Measurements from ENCODE around the gene TBL3. TPM values are rescaled to one million over a fixed set of nuclear protein-coding genes. Genes with fewer than 3 reads are reported as not detected.

Gene TBL3
- total RNA-seq, 1 experiment from 2014 or later: 42.4 TPM

DNA sequence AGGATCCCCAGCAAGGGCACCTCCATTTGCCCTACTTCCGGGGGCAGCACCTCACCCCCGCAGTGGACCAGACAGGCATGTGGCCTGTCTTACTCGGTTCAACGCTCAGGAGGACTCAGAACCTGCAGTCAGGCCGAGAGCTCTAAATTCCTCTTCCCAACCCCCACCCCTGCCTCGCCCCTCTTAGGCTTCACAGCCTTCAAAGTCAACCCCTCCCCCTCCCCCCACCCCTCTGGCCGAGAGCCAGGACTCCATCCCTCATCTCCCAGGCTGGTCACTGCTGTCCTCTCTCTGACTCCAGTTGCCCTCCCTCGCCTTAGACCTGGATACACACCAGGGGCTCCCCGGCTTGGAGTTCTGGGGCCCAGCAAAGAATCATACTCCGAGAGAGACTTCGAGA lies 45.6 kb upstream of the TBL3 start:
- Histone ChIP-seq H3K36me3 (ENCODE audit: control insufficient read depth, insufficient read depth, low read length) (no peaks in the 10 kb centered on the region), H3K4me3 (ENCODE audit: low read depth in 2 of 2, low read length in 2 of 2) (no peak overlapping the region), H3K27ac (ENCODE audit: low read length) (no peak overlapping the region), H3K4me1 (ENCODE audit: control insufficient read depth, insufficient read depth, low read length) (peaks cover 5% of the 10 kb centered on the region; the same call in 1 of the 2 replicates), H3K9me3 (ENCODE audit: control insufficient read depth, insufficient read depth, low read depth, low read length) (no peaks in the 10 kb centered on the region), H3K27me3 (ENCODE audit: control insufficient read depth, insufficient read depth, low read length) (no peaks in the 10 kb centered on the region)
- POLR2A ChIA-PET: no interaction called here
- BruUV-seq (replicated peaks): no TSS peak
- intact Hi-C loops (cut with micrococcal nuclease; ENCODE audit: unreplicated experiment): no loop called here
- DNase-seq (ENCODE audit: low read depth, low spot score) (no peak), ATAC-seq (no peak)
- CTCF ChIA-PET: interaction anchor here (0.7 to 1.6 kb wide), 2 partner anchors 29 to 62 kb away, joined by 3 to 6 read pairs; no protein-coding TSS in a partner anchor
- in situ Hi-C loops (cut with HindIII; ENCODE audit: low pct_unique_long_range_greater_than_20kb, low sequenced_read_pairs): no loop called here
- TF ChIP-seq, protein P1, sequence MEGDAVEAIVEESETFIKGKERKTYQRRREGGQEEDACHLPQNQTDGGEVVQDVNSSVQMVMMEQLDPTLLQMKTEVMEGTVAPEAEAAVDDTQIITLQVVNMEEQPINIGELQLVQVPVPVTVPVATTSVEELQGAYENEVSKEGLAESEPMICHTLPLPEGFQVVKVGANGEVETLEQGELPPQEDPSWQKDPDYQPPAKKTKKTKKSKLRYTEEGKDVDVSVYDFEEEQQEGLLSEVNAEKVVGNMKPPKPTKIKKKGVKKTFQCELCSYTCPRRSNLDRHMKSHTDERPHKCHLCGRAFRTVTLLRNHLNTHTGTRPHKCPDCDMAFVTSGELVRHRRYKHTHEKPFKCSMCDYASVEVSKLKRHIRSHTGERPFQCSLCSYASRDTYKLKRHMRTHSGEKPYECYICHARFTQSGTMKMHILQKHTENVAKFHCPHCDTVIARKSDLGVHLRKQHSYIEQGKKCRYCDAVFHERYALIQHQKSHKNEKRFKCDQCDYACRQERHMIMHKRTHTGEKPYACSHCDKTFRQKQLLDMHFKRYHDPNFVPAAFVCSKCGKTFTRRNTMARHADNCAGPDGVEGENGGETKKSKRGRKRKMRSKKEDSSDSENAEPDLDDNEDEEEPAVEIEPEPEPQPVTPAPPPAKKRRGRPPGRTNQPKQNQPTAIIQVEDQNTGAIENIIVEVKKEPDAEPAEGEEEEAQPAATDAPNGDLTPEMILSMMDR (IDR thresholded peaks at IDR 0.05): no peak
- TF ChIP-seq TCF7L2 (IDR thresholded peaks at IDR 0.05; ENCODE audit: low read depth, low read length) (no peak), SIN3A (IDR thresholded peaks at IDR 0.05; ENCODE audit: borderline replicate concordance, insufficient read depth, low read depth, low read length) (no peak), POLR2AphosphoS5 (IDR thresholded peaks at IDR 0.05; ENCODE audit: low read depth, low read length) (no peak)
- TF ChIP-seq, protein P2, sequence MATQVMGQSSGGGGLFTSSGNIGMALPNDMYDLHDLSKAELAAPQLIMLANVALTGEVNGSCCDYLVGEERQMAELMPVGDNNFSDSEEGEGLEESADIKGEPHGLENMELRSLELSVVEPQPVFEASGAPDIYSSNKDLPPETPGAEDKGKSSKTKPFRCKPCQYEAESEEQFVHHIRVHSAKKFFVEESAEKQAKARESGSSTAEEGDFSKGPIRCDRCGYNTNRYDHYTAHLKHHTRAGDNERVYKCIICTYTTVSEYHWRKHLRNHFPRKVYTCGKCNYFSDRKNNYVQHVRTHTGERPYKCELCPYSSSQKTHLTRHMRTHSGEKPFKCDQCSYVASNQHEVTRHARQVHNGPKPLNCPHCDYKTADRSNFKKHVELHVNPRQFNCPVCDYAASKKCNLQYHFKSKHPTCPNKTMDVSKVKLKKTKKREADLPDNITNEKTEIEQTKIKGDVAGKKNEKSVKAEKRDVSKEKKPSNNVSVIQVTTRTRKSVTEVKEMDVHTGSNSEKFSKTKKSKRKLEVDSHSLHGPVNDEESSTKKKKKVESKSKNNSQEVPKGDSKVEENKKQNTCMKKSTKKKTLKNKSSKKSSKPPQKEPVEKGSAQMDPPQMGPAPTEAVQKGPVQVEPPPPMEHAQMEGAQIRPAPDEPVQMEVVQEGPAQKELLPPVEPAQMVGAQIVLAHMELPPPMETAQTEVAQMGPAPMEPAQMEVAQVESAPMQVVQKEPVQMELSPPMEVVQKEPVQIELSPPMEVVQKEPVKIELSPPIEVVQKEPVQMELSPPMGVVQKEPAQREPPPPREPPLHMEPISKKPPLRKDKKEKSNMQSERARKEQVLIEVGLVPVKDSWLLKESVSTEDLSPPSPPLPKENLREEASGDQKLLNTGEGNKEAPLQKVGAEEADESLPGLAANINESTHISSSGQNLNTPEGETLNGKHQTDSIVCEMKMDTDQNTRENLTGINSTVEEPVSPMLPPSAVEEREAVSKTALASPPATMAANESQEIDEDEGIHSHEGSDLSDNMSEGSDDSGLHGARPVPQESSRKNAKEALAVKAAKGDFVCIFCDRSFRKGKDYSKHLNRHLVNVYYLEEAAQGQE (IDR thresholded peaks at IDR 0.05; ENCODE audit: insufficient read depth in 1 of 2, low read depth in 2 of 2, low read length in 1 of 2): no peak

DNA sequence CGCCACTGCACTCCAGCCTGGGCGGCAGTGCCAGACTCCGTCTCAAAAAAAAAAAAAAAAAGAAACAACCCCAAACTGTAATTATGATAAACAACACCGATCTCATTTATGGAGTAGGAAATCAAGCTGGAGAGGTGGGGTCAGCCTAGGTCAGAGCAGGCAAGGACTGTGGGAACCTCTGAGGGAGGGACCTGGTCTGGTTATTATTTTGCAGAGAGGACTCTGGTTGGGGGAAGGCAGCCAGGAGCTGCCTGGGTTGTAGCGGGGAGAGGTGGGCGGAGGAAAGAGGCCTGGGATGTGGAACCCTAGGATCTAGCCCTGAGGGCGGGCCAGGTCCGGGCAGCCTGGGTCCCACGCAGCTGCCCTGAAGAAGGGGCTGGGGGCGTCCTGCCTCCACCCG lies 42.7 kb upstream of the TBL3 start:
- TF ChIP-seq, protein P1 (IDR thresholded peaks at IDR 0.05): no peak
- no peak for TF ChIP-seq SIN3A (IDR thresholded peaks at IDR 0.05; ENCODE audit: borderline replicate concordance, insufficient read depth, low read depth, low read length)
- TF ChIP-seq TCF7L2 (IDR thresholded peaks at IDR 0.05; ENCODE audit: low read depth, low read length): no peak
- no peak for TF ChIP-seq POLR2AphosphoS5 (IDR thresholded peaks at IDR 0.05; ENCODE audit: low read depth, low read length)
- TF ChIP-seq, protein P2 (IDR thresholded peaks at IDR 0.05; ENCODE audit: insufficient read depth in 1 of 2, low read depth in 2 of 2, low read length in 1 of 2): no peak
- H3K27me3 ChIP-seq (ENCODE audit: control insufficient read depth, insufficient read depth, low read length): no peaks in the 10 kb centered on the region
- ChIA-PET POLR2A (interaction anchor here (0.5 to 0.6 kb wide), 2 partner anchors 55 to 88 kb away, joined by 3 to 6 read pairs; no protein-coding TSS in a partner anchor), CTCF (interaction anchor here (0.7 to 1.0 kb wide), 3 partner anchors 65 to 147 kb away, joined by 3 to 4 read pairs (median 3); partner anchors contain the start of genes NUBP2 and SPSB3)
- in situ Hi-C loops (cut with HindIII; ENCODE audit: low pct_unique_long_range_greater_than_20kb, low sequenced_read_pairs) (no loop called here), intact Hi-C loops (cut with micrococcal nuclease; ENCODE audit: unreplicated experiment) (no loop called here)
- peak overlapping the region; percentile 71 for H3K27ac ChIP-seq (ENCODE audit: low read length)
- DNase-seq (ENCODE audit: low read depth, low spot score): no peak
- ATAC-seq: peak; percentile 76
- H3K4me1 ChIP-seq (ENCODE audit: control insufficient read depth, insufficient read depth, low read length): peaks cover 8% of the 10 kb centered on the region
- H3K4me3 ChIP-seq (ENCODE audit: low read depth in 2 of 2, low read length in 2 of 2): peak overlapping the region; percentile 43 to 62
- H3K9me3 ChIP-seq (ENCODE audit: control insufficient read depth, insufficient read depth, low read depth, low read length): no peaks in the 10 kb centered on the region
- BruUV-seq (replicated peaks): no TSS peak
- H3K36me3 ChIP-seq (ENCODE audit: control insufficient read depth, insufficient read depth, low read length): no peaks in the 10 kb centered on the region
